GM11168 (cell line): ENCODE measurements around the gene ZBTB42.

Experiments used
- in situ Hi-C: fragments of 300-500 bp; cut with MboI; formaldehyde crosslinking; loops from one replicate; pipeline ENCODE4 v1.12.0; 2022; ENCODE audit warnings: low sequenced_read_pairs; ENCODE audit not compliant: unreplicated experiment

Gene ZBTB42

GRCh38 chr14:104768437-104769323 lies 32.2 kb upstream of the ZBTB42 start:
- in situ Hi-C loops = loop anchor here (5.0 kb wide), 1 partner anchor 54 kb away; no protein-coding TSS in a partner anchor

GRCh38 chr14:104769324-104770071 lies 31.4 kb upstream of the ZBTB42 start:
- in situ Hi-C loops = loop anchor here (5.0 kb wide), 1 partner anchor 53 kb away; no protein-coding TSS in a partner anchor

DNA sequence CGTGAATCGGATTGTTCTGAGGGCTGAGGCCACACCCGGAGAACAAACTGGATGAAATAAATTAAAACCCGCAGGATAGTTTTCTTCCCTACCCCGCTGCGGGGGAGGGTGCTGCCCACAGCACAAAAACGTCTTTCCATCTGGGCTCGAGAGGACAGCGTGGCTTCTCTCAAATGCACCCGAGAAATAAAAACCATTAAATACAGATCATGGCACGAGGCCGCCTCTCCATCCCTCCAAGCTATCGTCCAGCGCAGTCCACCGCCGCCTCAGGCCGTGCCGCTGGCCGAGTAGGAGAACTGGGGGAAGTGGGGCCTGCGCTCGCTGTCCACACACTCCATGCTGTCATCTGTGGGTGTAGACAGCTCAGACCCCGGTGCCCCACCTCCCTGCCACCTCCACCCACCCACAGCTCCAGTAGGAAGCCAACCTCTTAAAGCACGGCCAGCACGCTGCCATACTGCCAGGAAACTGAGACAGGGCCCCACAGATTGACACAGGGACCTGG lies 30.8 kb upstream of the ZBTB42 start:
- in situ Hi-C loops = no loop called here

GRCh38 chr14:104770851-104771272 lies 30.0 kb upstream of the ZBTB42 start:
- in situ Hi-C loops = no loop called here

GRCh38 chr14:104771374-104771773 lies 29.5 kb upstream of the ZBTB42 start:
- in situ Hi-C loops = no loop called here

- in situ Hi-C loops = no loop called here
Observed at GRCh38 chr14:104771918-104772706, 28.8 kb upstream of the ZBTB42 start.

GRCh38 chr14:104772707-104773504 lies 28.0 kb upstream of the ZBTB42 start:
- in situ Hi-C loops = no loop called here

DNA sequence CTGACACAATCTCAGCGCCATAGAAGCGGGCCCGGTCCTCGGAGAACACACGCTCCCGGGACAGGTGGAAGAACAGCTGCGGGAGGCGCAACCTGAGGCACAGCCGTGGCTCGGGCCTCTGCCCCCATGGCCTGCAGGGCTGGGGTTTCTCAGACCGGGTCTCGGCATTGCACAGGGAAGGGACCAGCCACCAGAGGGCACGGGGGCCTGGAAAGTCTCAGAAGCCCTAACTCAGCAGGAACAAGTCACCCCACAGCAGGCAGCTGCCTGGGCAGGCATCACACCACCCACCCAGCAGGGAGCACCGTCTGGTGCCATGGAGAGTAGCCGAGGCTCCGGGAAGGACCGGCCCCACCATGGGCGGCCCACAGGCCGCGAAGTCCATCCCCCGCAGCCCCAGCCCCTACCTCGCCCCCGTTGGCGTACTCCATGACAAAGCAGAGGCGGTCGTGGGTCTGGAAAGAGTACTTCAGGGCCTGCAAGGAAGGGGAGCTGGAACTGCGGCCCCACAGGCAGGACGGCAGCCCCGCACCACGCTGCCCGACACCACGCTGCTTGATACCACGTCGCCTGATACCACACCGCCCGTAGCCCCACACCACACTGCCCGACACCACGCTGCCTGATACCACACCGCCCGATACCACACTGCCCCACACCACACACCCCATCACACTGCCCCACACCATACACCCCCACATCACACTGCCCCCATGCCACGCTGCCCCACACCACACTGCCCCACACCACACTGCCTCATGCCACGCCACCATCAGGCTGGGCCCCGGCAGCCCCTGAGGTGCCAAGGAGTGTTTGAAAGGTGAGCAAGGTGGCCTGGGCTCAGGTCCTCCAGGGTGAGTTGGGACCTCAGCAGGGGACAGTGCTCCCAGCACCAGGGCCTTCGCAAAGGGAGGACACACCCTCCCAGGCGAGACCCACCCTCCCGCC lies 27.1 kb upstream of the ZBTB42 start:
- in situ Hi-C loops = no loop called here

GRCh38 chr14:104774453-104775072 lies 26.3 kb upstream of the ZBTB42 start:
- in situ Hi-C loops = no loop called here

GRCh38 chr14:104775073-104775489 lies 25.8 kb upstream of the ZBTB42 start:
- in situ Hi-C loops = no loop called here

GRCh38 chr14:104776481-104776880 lies 24.4 kb upstream of the ZBTB42 start:
- in situ Hi-C loops = no loop called here

- in situ Hi-C loops = no loop called here
Observed at GRCh38 chr14:104776961-104777807, 23.7 kb upstream of the ZBTB42 start.

DNA sequence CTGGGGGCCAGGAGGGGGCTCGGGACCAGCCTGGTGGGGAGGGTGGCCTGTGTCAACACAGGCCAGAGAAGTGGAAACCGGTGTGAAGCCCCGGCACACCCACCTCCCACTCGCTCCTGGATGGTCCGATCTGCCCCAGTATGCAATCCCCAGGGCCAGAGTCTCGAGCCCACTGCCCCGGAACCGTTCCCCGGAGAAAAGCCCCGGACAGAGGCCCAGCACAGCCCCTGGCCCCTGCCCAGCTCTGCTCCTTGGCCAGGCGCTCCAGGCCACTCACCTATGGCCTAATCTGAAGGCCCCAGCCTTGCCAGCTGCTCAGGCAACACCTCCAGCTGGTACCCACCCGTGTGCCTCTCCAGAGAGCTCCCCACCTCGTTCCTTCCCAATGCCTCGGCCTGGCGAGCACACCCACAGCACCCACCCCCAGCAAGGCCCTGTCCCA lies 23.1 kb upstream of the ZBTB42 start:
- in situ Hi-C loops = no loop called here

- in situ Hi-C loops = no loop called here
Observed at GRCh38 chr14:104778694-104779331, 22.1 kb upstream of the ZBTB42 start.

DNA sequence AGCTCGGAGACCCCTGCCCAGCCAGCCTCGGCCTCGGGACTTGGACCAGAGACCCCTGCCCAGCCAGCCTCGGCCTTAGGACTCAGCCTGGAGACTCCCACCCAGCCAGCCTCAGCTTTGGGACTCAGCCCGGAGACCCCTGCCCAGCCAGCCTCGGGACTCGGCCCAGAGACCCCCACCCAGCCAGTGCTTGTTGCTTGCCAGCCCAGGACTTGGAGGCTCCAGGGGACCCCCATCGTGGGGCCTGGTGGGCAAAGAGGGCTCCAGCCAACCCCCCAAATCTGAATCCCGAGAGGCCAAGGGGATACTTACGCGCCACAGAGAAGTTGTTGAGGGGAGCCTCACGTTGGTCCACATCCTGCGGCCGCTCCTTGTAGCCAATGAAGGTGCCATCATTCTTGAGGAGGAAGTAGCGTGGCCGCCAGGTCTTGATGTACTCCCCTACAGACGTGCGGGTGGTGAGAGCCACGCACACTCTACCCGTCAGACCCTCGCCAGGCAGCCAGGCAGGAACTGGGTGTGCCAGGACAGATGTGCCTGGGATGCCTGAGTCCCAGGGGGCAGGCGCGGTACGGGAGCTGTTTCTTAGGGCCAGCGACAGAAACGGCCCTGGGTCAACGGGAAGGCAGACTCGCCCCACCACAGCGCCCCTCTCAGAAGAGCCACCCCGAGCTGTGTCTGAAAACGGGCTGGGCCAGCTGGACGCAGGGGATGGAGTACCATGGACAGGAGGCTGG lies 21.0 kb upstream of the ZBTB42 start:
- in situ Hi-C loops = no loop called here

DNA sequence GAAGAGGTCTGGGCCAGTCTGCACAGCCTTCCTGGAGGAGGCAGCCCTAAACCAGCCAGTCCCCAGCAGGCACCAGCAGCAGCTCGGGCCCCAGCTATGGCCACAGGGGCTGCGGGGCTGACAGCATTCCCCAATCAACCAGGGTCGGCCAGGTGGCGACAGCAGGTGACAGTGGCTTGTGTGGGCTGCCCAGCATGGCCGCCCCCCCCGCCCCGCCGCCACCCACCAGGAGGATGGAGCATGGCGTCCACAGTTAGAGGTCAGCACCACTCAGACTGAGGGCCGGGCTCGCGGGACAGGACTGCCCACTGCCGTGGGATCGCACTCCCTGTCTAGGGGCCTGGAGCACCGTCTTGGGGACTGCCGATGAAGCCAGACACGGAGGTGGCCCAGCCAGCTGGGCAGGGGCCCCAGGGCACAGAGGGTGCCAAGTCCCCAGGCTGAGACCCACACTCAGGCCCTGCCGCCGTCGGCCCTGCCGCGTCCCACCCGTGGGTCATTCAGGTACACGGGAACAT lies 20.3 kb upstream of the ZBTB42 start:
- in situ Hi-C loops = no loop called here
